Measurements from ENCODE around the gene INSR. TPM values are rescaled to one million over a fixed set of nuclear protein-coding genes. Genes with fewer than 3 reads are reported as not detected.
"Not testable (repeated sequence)": the region's sequence is repeated elsewhere in the genome, so short reads cannot be mapped to it uniquely, and the experiment has no call there.

INSR gene
- polyA plus RNA-seq, 5 donors, result 11.8 to 15.7 (median 13.8) TPM

DNA sequence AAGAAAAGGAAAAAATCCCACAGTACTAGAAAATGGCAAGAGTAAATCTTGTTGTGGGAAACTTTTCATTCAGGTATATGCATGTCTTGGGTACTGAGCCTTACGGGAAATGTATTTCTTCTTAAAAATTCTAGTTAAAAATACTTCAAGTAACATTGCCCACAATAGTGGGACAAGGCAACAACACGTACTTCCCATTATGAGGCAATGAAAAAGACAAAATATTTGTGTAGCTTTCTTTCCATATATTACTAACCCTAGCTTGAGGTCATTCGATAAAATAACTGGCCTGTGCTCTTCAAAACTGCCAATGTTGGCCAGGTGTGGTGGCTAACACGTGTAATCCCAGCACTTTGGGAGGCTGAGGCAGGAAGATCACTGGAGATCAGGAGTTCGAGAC, 99.2 kb downstream of the INSR start:
- DNase-seq, result no peak

DNA sequence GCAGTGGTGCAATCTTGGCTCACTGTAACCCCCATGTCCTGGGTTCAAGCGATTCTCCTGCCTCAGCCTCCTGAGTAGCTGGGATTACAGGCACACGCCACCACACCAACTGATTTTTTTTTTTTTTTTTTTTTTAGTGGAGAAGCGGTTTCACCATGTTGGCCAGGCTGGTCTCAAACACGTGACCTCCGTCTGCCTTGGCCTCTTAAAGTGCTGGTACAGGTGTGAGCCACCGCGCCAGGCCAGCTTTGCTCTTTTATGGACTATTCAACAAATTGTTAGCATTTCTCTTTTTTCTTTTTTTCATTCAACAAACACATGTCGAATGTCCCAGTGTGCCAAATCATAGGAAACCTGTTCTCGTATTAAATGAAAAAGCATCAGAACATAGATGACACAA, 99.6 kb downstream of the INSR start:
- DNase-seq, result no peak

DNA sequence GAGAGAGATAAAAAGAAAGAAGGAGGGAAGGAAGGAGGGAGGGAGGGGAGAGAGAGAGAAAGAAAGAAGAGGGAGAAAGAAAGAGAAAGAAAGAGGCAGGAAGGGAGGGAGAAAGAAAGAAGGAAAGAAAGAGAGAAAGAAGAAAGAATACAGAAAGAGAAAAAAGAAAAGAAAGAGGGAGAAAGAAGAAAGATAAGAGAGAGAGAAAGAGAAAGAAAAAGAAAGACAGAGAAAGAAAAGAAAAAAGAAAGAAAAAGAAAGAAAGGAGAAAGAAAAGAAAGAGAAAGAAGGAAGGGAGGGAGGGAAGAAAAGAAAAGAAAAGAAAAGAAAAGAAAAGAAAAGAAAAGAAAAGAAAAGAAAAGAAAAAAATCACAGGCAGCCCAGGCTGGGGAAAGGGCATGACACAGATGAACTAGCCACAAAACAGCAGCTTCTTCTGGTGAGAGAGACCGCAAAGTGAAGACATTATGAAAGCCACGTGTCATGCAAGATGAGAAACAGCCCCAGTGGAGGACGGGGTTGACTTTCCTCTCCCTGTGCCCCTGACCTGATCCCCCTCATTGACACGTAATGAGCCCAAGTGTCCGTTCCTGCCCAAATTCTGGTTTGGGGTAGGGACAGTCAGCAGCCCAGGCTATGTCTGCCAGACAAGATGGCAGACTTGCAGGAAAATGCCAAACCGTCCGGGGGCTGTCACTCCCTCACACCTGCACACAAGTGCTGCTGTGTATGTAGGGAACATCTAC, 102.1 kb downstream of the INSR start:
- DNase-seq, result no peak

DNA sequence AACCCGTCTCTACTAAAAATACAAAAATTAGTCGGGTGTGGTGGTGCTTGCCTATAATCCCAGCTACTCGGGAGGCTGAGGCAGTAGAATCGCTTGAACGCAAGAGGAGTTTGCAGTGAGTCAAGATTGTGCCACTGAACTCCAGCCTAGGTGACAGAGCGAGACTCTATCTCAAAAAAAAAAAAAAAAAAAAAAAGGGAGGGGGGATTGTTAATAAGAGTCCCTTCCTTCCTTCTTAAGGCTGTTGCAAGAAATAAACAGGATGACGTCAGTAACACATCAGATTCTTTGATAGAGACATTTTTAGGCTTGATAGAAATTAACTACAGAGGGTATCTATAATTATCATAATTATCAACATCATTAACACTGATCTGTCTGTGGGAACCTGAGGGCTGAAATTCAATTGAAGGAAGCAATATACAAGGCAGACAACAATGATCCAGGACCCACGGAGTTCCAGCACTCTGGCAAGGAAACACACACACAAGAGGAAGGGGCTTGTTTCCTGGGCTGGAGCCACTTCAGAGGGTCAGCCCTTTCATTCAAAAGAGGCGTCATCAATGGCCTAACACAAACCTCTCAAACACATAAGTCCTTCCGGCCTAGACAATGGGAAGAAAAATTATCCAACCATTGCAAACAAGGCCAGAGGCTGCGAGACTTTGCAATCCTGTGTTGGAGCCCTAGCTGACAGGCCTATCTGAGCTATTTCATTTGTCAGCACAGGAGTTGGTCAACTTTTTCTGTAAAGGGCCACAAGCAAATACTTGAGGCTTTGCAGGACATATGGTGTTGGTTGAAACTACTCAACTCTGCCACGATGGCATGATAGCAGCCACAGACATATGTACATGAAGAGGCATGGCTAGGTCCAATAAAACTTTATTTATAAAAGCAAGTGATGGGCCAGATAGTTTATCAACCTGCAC, 105.2 kb downstream of the INSR start:
- peak; percentile 18 to 31 for DNase-seq

DNA sequence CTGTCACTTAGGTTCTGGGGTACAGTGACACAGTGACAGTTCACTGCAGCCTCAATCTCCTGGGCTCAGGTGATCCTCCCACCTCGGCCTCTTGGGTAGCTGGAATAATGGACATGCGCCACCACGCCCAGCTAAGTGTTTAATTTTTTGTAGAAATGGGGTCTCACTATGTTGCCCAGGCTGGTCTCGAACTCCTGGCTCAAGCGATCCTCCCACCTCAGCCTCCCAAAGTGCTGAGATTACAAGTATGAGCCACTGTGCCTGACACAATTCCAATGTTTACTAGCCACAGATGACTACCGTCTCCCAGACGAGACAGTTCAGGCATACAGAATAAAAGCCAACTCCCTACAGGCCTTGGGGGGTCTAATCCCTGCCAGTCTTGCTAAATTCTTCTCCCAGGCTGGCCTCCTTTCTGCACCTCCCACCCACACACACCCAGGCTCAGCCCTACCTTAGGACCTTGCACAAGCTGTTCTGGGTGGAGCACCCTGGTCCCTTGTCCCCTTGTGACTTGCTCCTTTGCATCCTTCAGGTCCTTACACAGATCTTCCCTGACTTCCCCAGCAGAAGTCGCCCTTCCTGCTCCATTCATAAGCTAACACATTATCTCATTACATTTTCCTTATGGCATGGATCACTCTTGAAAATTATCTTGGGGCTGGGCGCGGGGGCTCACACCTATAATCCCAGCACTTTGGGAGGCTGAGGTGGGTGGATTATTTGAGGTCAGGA, 106.4 kb downstream of the INSR start:
- no peak for DNase-seq

DNA sequence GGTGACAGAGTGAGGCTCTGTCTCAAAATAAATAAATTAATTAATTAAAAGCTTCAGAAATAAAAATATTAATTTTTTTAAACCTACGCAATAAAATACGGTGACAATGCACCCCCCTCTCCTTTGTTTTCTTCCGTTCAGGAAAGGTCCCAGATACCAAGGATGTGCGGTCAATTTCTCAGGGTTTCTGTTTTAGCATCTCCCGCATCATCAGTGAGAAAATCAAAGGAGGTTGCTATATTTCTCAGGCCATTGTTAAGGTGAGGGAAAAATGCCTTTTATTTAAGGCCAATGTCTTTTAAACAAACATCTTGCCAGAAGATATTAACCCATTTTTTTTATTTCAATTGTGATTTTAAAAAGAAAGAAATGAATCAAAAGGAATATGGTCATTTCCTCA, 111.7 kb downstream of the INSR start:
- DNase-seq, result no peak

DNA sequence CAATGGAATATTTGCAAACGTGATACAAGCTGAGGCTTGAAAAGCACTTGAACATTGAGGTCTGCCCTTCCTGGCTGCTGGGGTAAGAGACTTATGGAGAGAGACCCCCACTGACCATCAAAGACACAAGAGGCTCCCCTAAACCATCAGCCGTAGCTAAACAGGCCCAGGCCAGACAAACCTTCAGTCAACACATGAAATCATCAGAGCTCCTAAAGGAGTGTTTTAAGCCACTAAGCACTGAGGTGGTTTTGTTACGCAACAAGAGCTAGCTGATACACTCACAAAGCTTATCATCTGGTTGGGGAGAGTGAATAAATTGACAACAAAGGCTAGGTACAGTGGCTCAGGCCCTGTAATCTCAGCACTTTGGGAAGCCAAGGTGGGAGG, 114.3 kb downstream of the INSR start:
- no peak for DNase-seq

DNA sequence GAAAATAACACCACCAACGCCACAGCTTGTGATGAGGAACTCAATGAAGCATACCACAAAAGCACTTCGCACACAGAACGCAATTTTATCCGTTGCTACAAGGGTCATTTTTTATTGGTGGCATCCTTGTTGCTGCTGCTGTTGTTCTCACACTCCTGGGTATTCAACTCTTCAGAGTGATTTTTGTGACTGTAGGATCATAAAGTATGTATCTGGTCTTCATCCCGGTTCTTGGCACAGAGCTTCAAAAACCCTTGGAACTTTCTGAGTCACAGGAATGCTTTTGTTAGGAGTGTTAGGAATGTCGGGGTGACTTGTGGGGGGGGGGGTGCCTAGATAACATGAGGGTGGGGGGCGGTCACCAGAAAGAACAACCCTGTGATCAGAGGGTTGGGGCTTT, 116.3 kb downstream of the INSR start:
- DNase-seq, result no peak

DNA sequence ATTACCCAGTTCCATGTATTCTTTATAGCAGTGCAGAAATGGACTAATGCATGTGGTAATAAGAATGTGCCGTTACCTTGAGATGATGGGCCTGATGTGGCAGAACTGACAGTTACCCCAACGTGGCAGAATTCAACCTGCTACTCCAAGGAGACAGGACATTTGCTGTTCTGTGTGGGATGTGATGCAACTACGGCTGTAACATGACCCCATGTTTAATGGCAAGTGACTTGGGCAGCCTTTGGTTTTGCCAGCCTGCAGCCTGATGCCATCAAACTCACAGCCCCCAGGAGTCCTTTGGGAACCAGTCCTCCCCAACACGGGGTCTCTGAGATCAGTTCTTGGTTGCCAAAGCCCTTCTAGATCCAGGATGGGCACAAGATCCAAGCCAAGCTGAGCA, 117.4 kb downstream of the INSR start:
- DNase-seq, result no peak

DNA sequence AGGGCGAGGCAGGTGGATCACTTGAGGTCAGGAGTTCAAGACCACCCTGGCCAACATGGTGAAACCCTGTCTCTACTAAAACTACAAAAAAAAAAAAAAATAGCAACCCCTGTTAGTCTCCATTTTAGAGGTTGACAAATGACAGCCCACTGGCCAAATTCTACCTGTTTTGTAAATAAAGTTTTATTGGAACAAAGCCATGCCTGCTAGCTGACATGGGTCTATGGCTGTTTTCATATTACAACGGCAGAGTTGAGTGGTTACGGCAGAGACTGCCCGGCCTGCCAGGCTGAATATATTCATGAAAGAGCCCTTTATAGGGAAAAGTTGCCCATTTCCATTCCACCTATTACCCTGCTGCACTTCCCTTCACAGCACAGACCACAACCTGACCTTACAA, 121.4 kb downstream of the INSR start:
- DNase-seq, result no peak

DNA sequence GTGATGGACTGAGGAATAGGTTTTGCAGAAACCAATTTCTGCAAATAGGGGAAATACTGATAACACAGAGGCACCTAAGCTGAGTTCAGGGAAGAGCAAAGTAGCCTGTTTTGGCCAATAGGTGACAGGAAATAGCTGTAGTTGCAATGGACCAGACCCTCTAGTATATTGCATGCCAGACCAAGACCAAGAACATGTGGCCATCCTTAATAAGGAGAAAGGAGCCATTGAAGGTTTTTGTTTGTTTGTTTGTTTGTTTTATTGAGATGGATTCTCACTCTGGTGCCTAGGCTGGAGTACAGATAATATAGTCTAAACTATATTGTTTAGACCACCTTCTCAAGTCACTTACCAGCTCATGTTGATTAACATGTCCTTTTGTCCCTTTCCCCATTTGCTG, 123.2 kb downstream of the INSR start:
- DNase-seq, result no peak

DNA sequence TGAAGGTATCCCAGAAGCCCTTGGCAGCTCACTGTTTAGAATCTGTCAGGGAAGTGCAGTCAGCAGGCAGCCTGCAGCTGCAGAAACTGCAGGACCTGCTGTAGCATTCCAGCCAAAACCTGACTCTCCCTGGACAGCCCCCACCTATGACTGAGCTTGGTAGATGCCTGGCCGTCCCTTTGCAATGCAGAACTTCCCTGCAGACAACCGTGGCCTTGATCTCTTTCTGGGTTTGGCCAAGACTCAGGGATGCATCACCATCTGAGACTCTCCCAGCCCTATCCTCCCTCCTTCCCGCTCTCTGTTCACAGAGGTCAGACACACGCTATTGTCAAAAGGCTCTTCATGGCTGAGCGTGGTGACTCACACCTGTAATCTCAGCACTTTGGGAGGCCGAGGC, 125.3 kb downstream of the INSR start:
- DNase-seq, result no peak

DNA sequence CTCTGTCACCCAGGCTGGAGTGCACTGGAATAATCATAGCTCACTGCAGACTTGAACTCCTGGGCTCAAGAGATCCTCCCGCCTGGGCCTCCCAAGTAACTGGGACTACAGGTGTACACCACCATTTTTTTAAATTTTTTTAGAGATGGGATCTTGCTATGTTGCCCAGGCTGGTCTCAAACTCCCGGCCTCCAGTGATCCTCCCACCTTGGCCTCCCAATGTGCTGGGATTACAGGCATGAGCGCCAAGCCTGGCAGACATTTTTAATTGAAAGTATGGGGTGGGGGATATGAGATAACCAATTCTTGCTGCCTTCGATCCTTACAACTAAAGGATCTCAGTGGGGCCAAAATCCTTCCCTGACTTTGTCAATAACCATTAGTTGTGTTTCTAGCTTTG, 132.9 kb downstream of the INSR start:
- DNase-seq, result no peak

DNA sequence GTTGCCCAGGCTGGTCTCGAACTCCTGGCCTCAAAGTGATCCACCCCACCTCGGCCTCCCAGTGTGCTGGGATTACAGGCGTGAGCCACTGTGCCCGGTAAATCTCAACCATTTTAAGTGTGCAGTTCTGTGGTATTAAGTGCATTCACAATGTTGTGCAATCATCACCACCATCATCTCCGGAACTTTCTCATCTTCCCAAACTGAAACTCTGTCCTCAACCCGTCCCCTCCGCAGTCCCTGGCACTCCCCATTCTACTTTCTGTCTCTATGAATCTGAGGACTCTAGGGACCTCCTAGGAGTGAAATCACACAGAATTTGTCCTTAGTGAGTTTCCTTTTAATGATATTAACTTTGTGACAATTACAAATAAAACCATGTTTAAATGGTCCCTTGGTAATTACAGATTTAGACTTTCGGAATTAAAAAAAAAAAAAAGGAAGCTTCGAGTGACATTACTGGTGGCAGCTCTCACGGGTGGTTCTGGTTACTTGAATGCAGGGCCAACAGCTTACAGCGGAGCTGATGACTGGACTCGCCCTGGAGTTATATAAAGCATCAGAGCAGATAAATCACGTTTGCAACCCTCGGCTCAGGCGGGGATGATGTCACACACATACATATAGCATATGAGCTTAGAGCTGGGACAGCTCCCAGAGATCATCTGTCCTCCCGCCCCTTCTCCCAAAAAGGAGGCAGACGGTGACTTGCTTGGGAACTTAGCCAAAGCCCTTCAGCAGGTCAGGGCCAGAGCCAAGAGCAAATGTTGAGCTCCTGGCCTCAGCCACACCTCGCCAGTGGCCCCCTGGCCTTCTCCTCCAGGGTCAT, 134.9 kb downstream of the INSR start:
- peak in 1 of 2 donors; percentile 19 for DNase-seq

DNA sequence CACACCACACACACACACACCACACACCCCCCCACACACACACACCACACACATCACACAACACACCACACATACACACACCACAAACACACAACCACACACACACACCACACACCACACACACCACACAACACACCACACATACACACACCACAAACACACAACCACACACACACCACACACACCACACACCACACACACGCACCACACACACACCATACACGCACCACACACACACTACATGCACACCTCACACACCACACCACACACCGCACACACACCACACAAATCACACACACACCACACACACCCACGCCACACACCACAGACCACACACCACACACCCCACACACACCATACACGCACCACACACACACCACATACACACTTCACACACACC, 141.2 kb downstream of the INSR start:
- DNase-seq, result no peak

DNA sequence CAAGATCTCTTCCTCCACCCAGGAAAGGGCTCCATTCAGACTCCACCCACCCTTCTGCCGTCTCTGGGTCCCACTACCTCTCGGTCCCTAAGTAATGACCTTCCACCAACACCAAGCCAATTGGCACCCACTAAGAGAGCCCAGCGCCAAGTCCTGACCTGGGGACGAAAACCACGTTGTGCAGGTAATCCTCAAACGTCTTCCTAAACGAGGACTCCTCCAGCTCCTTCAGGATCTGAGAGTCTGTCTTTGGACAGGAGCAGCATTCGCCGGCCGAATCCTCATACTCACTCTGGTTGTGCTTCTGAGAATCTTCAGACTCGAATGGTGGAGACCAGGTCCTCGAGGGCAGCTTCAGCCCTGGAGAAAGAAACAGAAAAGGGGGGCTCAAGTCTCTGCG, 141.6 kb downstream of the INSR start:
- peak in 1 of 2 donors; percentile 15 for DNase-seq

DNA sequence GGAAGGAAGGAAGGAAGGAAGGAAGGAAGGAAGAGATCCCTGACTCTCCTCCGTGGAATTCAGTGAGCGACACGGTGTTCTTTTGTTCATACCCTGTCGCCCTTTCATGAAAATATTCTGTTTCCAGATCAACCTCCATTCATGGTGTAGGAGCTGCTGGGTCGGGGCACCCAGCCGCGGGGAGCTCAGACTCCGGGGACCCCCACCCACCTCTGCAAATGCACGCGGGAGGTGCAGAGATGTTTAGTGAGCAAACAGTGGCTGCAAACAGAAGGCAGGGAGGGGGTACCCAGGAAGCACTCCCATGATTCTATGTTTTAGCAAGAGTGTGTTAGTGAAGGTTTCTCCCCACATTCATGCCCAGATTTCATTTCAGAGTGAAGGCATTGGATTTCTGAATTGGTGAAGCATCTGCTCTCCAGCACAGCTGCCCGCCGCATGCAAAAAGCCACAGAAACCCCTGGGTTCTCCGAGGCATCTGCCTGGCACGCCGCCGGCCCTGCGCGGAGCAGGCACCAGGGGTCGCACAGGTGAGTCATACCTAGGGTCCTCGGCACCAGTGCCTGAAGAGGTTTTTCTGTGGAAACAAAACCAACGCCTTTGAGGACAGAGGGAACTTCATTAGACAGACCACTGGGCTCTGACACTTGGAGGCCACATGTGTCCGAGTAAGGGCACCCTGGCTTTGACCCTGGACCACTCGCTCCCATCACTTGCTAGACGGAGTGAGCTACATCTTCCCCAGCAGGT, 144.1 kb downstream of the INSR start:
- no peak for DNase-seq

DNA sequence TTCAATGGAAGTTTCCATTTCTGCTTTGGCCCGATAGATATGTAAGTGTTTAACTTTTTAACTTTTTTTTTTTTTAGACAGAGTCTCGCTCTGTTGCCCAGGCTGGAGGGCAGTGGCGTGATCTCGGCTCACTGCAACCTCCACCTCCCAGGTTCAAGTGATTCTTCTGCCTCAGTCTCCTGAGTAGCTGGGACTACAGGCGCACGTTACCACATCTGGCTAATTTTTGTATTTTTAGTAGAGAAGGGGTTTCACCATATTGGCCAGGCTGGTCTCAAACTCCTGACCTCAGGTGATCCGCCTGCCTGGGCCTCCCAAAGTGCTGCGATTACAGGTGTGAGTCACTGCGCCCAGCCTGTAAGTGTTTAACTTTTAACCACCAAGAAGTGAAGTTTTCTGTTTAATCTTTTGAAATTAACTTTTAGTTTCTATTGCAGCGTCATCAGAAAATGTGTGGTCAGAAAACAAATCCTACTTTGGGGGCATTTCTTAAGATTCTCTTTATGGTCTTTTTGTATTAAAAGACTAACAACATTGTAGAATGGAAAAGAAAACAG, 147.0 kb downstream of the INSR start:
- DNase-seq, result not testable (repeated sequence)

DNA sequence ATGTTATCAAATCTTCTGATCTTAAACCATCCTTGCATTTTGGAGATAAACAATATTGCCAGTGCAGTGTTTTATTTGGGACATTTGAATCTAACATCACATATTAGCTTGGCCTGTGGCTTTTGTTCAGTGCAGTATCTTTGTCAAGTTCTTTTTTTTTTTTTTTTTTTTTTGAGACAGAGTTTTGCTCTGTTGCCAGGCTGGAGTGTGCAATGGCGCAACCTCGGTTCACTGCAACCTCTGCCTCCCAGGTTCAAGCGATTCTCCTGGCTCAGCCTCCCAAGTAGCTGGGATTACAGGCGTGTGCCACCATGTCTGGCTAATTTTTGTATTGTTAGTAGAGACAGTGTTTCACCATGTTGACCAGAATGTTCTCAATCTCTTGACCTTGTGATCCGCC, 148.1 kb downstream of the INSR start:
- not testable (repeated sequence) for DNase-seq

DNA sequence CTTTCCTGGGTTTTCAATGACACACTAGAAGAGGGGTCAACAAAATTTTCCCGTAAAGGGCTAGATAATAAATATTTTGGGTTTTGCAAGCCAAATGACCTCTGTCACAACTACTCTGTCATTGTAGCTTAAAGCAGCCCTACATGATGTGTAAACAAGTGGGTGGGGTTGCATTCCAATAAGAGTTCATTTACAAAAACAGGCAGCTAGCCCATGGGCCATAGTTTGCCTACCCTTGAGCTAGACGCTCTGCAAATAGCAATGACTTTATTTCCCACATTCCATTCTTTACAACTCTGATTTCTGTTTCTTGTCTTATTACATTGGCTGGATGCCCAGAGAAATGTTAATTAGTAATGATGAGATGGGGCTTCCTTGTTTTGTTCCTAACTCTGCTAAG, 148.7 kb downstream of the INSR start:
- no peak for DNase-seq

Data from right lung (tissue), 5 donors.